Mucosa of gallbladder (tissue), 1 donor: ENCODE data around the gene PALLD. TPM values are rescaled to one million over a fixed set of nuclear protein-coding genes. Genes with fewer than 3 reads are reported as not detected.
"Not testable (repeated sequence)": the region's sequence is repeated elsewhere in the genome, so short reads cannot be mapped to it uniquely, and the experiment has no call there.

Source experiments
- DNase-seq: peaks from one replicate; pipeline ENCODE4 v3.0.0-alpha.2; 2020; ENCODE audit warnings: low spot score
- total RNA-seq: library from RNA; stranded (reverse); gene quantifications from one replicate; pipeline ENCODE4 v1.2.1, GENCODE V29; 2021
- donor health status: DM: no; HTN: no; CAD: no.

PALLD gene
- total RNA-seq, 1 donor from 2014 or later = 250 TPM

DNA sequence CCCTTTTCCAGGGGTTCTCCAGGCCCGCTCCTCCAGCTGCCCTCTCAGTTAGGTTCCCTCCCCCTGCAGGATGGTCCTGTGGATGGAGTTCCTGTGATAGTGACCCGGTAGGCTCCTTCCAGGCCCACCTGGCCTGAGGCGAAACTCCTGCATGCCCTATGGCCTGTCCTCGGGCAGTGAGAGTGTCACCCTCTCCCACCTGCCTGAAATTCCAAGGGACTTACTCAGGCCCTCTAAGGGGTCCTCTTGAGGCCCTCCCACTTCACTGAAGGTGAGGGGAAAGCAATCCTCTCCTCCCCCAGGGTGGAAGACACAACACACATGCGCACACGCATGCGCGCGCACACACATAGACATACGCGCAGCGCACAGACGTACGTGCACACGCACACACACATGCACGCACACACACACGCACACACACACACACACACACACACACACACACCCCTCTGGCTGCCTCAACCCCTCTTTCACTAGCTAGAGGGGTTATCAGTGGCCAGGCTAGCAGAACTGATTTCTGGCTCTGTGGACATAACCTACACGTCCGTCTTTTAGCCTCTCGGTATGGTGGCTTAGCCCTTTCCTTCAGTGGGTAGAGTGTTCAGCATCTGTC, 297.3 kb downstream of the PALLD start:
- no peak for DNase-seq

DNA sequence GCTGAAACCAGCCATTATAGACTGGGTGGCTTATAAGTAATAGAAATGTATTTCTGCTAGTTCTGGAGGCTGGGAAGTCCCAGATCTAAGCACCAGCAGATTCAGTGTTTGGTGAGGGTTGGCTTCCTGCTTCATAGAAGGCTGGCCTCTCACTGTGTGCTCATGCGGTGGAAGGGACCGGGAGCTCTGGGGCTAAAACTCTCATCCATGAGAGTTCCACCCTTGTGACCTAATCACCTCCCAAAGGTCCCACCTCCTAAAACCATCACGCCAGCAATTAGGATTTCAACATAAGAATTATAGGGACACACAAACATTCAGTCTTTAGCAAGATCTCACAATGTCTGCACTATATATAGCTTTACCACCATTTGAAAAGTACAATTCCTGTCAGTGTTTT, 298.0 kb downstream of the PALLD start:
- DNase-seq = no peak

DNA sequence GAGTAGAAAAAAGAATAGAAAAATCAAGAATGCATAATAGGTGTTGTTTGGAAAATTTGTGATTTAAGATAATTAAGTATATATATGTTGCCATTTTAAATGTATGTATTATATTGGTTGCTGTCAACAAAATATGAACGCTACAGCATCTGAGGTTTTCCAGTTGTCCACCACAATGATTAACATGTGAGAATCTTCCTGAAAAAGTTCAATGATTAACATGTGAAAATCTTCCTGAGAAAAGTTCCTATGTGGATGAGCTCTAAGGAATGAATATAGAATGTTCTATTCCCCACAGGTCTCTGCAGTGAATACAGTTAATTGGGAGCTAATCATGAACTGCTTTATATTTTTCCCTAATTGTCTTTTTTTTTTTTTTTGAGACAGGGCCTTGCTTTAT, 298.5 kb downstream of the PALLD start:
- no peak for DNase-seq

DNA sequence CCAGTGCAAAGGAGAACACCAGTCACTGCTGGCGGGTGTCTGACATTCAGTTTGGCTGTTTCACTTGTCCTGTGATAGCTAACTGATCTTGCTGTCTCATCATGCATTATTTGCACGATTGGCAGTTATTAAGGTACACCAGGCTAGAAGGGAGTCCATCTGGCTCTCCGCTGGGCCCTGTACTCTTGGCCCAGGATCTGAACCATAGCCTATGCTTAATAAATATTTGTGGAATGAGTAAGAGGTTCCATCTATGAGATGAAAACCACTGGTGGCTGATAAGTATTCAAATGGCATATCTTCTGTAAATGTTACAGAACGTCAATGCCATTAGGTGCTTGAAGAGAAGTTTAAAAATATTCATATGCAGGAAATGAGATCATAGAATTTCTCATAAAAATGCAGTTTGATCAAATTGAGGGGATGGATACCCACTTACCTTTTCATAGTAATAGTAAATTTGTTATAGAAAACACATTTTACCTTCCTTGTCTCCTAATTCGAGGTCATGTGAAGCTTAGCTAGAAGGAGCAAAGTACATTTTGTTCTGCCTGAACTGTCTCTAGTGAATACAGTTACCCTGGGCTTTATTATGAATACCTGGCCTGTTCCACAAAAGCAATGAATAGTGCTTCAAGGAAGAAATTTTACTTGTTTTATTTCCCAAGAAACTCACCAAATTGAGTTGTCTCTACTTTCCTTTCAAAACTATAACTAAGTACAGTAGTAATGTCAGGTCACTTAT, 299.7 kb downstream of the PALLD start:
- DNase-seq = peak; percentile 19

DNA sequence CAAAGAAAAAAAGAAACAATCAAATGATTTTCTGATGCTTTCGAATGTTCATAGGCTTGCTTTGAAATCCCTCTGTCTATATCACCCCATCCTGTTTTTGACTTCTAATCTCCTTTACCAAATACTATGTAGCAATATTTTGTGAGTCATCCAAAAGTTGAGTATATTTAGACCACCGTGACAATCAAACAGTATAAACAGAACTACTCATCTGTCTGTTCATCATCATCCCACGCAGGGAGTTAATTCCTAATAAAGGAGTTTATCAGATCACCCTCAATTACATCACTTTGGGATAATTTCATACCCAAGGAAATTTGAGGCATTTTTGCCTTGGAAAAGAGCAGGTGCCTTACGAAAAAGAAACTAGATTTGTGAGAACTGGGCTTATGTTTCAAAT, 300.3 kb downstream of the PALLD start:
- no peak for DNase-seq

DNA sequence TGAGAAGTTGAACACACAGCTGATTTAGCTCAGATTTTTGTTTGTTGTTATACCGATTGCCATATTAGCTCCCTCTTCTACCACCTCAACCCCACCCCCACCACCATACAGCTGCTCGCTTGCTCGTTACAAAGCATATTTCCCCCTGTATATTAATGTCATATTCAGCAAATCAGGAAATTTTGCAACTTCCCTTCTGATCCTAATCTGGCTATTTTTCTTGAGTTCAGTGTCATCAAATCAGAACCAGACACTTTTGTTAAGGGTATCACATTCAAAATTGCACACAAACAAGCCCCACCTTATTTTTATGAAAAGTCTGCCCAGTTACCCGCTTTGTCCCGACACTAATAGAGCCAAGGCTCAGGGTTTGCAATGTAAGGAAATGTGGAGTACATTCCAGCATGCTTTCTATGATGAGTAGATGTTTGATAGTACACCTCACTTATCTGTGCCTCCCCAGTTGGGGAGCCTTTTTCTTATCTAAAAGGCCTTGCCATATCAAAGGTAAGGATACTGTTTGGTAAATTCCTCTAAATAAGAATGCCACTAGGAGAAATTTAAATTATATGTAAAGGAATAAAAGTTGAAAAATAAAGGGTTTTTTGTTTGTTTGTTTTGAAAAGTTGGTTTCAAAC, 301.0 kb downstream of the PALLD start:
- no peak for DNase-seq

DNA sequence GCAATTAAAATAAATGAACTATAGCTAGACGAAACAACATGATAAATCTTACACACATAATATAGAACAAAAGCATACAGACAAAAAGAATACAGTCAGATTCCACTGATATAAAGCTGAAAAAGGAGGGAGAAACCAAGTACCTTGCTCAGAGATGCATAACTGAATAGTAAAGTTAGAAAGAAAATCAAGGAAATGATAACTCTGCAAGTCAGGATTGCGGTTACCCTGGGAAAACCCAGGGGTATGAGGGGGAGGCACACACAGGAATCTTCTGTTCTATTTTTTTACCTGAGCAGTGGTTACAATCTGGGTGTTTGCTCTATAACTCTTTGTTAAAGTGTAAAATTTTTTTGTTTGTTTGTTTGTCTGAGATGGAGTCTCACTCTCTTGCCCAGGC, 304.1 kb downstream of the PALLD start:
- DNase-seq = no peak

GRCh38 chr4:168802222-168802621, 305.4 kb downstream of the PALLD start:
- DNase-seq = no peak

DNA sequence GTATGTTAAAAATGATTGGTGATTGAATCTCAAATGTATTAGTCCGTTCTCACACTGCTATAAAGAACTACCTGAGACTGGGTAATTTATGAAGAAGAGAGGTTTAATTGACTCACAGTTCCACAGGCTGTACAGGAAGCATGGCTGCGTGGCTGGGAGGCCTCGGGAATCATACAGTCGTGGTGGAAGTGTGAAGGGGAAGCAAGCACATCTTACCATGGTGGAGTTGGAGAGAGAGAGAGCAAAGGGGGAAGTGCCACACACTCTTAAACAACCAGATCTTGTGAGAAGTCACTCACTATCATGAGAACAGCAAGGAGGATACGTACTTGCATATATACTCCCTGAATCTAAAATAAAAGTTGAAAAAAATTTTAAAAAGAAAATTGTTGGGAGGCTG, 306.2 kb downstream of the PALLD start:
- not testable (repeated sequence) for DNase-seq

GRCh38 chr4:168803732-168804131, 306.9 kb downstream of the PALLD start:
- no peak for DNase-seq

DNA sequence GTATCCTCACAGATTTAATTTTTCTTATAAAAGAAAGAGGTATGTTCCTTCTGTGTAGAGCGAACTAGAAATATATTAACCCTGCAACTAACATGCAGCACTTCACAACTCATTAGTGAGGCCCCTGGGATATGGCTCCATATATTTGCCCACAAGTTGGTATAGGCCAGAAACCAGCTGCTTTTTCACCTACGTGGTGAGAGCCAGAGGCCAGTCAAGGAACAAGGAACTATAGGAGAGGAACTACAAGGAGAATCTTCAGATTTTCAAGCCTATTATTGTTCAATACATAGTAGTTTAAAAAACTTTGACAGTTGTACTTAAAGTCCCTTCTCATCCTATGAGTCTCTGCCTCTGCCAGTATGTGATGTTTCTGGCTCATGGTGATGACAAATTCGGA, 307.3 kb downstream of the PALLD start:
- no peak for DNase-seq

DNA sequence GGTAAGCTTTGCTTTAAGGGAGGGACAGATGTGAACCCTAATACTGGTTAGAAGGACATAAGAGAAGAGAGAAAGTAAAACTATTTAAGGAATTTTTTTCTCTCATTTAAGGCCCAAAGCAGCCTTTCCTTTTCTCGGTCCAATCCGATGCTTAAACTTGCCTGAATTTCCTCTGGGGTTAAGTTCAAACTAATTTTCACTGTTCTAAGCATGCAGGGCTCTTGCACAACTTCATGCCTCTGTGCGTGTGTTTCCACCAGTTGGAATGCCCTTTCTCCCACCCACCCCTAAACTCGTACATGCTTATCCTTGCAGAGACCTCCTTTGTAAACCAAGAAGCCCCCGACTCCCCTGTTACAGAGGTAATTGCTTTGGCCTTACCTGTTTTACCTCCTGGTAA, 308.5 kb downstream of the PALLD start:
- no peak for DNase-seq

DNA sequence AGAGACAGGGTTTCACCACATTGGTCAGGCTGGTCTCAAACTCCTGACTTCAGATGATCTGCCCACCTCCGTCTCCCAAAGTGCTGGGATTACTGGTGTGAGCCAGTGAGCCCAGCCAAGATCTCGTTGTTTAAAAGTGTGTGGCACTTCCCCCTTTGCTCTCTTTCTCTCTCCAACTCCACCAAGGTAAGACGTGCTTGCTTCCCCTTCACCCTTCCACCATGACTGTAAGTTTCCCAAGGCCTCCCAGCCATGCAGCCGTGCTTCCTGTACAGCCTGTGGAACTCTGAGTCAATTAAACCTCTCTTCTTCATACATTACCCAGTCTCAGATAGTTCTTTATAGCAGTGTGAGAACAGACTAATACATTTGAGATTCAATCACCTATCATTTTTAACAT, 309.4 kb downstream of the PALLD start:
- DNase-seq = not testable (repeated sequence)

GRCh38 chr4:168811207-168811606, 314.4 kb downstream of the PALLD start:
- DNase-seq = no peak

DNA sequence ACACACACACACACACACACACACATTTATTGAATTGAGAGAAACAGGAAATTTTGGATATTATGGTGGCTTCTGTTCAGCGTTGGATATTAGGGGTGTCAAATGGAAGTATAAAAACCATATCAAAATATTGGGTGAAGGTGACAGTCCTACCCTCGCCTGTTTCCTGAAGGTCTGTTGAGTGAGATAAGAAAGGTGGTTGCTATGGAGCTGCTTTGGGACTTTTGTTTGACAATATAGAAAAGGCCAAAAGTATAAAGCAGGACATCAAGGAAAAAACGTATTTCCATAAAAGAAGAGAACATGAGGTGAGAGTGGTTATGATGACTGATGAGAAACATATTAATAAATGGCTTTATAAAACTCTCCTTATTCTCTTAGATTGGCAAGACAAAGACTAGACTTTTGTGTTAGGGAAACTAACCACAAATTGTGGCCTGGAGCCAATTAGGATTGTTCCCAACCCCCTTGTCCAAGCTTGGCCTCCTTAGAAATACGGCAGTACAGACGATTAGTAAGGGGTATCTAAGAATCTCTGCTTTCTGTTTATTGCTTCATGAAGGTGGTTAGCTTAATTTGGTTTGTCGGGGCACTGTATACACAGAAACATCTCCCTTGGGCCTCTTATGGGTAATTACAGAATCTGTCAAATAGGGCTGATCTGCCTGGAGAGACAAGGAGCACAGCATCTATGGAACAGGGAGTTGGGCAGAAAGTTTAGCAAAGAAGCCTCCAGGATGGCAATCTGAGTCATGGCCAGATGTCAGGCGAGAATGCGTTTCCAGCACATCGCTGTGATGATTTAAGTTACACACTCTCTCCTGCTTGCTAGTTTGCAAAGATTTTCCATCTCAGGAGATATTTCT, 315.2 kb downstream of the PALLD start:
- DNase-seq = no peak

GRCh38 chr4:168812806-168813205, 316.0 kb downstream of the PALLD start:
- DNase-seq = no peak

DNA sequence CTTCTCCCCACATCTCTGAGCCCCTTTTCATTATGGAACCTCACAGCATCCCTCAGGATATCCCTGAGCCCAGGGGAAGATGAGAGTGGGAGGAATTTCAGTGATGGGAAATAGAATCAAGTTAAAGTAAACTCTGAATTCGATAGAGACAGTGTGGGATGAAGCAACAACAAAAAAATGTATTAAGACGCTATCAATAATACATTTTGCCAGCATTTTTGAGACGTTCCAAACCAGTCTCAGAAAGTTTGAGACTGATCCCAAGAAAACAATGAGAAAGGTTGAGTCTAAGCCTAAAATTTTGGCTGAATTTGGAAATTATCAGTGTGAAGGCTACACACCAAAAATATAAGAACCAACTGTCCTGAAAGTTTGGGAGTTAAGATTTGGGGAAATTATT, 317.0 kb downstream of the PALLD start:
- no peak for DNase-seq

- DNase-seq = peak; percentile 24
Measured at GRCh38 chr4:168815379-168816345, 318.8 kb downstream of the PALLD start.

DNA sequence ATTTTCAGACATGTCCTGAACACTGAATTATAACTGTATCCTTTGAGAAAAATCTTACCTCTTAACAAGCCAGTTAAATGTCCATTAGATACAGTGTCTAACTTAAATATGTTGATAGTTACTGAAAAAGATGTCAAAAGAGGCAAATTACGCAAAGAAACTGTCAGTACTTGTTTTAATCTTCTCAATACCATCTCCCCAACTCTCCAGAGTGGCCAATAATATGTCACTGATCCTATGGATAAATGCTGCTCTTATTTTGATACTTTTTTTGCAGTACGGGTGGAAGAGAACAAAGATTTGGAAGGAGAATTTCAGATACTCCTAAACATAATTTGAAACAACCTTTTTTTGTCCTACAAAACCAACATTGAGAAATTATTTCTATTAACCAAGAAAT, 320.5 kb downstream of the PALLD start:
- DNase-seq = no peak

DNA sequence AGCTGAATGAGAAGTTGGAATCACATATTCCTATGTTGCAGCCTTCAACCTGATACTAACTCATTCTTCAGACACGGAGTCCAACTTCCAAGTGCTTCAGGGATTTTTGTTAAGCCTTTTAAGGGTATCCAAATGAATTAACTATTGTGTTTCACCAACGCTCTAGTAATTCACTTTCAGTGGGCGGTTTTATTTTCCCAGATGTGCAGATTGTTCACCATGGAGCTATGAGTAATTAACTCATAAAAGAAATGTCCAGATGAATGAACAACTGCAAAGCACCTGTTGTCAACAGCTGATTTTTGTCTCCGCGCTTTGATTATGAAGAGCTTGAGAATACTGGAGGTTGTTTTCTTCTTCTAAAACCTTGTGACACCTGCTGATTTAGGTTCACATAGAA, 325.6 kb downstream of the PALLD start:
- DNase-seq = no peak

GRCh38 chr4:168825975-168826374, 329.1 kb downstream of the PALLD start:
- no peak for DNase-seq
